Activated naive CD8-positive, alpha-beta T cell treated with anti-CD3 and anti-CD28 coated beads, Interleukin-2, amount 10 ng/mL, durations not matched to agents 7 days and 5 days (primary cell): ENCODE measurements around the gene C9orf85. TPM values are rescaled to one million over a fixed set of nuclear protein-coding genes. Genes with fewer than 3 reads are reported as not detected.

Experiments used
- ATAC-seq: fragments of 150-1000 bp; cut with Tn5 transposase; one replicate; pipeline ENCODE4 v1.10.0; 2021; ENCODE audit warnings: low read depth, moderate library complexity
- POLR2A ChIA-PET: fragments of 350-600 bp; sonication (Branson Sonifier 250); formaldehyde crosslinking; loops from one replicate; lab custom pipeline; 2021; ENCODE audit warnings: antibody characterized with exemption; lab: Charles Lee
- DNase-seq: peaks from one replicate; pipeline ENCODE4 v3.0.0; 2021
- H3K27ac Mint-ChIP-seq: one replicate; pipeline ENCODE4 v1.8.0; 2022; ENCODE audit warnings: mild to moderate bottlenecking, mixed read lengths
- H3K27me3 Mint-ChIP-seq: one replicate; pipeline ENCODE4 v1.8.0; 2022; ENCODE audit warnings: mild to moderate bottlenecking, moderate library complexity, mixed read lengths
- H3K36me3 Mint-ChIP-seq: one replicate; pipeline ENCODE4 v1.8.0; 2021; ENCODE audit warnings: mild to moderate bottlenecking, mixed read lengths
- H3K4me1 Mint-ChIP-seq: one replicate; pipeline ENCODE4 v1.8.0; 2021; ENCODE audit warnings: mixed read lengths
- H3K4me3 Mint-ChIP-seq: one replicate; pipeline ENCODE4 v1.8.0; 2022; ENCODE audit warnings: mild to moderate bottlenecking, moderate library complexity, mixed read lengths
- H3K9me3 Mint-ChIP-seq: one replicate; pipeline ENCODE4 v1.8.0; 2021; ENCODE audit warnings: mixed read lengths
- total RNA-seq, 2 experiments: library from RNA; stranded (reverse); gene quantifications; one replicate each; pipeline ENCODE4 v1.2.3, GENCODE V29; 2021

The C9orf85 gene
- total RNA-seq, 2 experiments from 2014 or later = 9.2 to 11.3 TPM

- H3K4me3 Mint-ChIP-seq = peak overlapping the region; percentile 99
Observed at GRCh38 chr9:71911908-71912335, 483 bp downstream of the C9orf85 start.

GRCh38 chr9:71915495-71915894 lies 4.1 kb downstream of the C9orf85 start:
- DNase-seq (no peak), ATAC-seq (no peak)
- Mint-ChIP-seq H3K36me3 (peaks cover 16% of the 10 kb centered on the region), H3K4me1 (peaks cover 23% of the 10 kb centered on the region), H3K9me3 (no peaks in the 10 kb centered on the region), H3K27me3 (no peaks in the 10 kb centered on the region), H3K27ac (no peak overlapping the region), H3K4me3 (no peak overlapping the region)
- POLR2A ChIA-PET = no interaction called here

More at GRCh38 chr9:71911908-71912335, 483 bp downstream of the C9orf85 start:
- no peaks in the 10 kb centered on the region for H3K27me3 Mint-ChIP-seq
- POLR2A ChIA-PET = interaction anchor here (1.0 to 3.5 kb wide), 9 partner anchors 10 to 145 kb away, joined by 3 to 60 read pairs (median 8); no protein-coding TSS in a partner anchor
- H3K27ac Mint-ChIP-seq = peak overlapping the region; percentile 99
- peaks cover 7% of the 10 kb centered on the region for H3K36me3 Mint-ChIP-seq
- no peak for ATAC-seq
- no peaks in the 10 kb centered on the region for H3K9me3 Mint-ChIP-seq
- DNase-seq = no peak
- H3K4me1 Mint-ChIP-seq = peaks cover 39% of the 10 kb centered on the region

- Mint-ChIP-seq H3K27ac (no peak overlapping the region), H3K27me3 (no peaks in the 10 kb centered on the region), H3K4me3 (no peak overlapping the region), H3K36me3 (peaks cover 26% of the 10 kb centered on the region), H3K9me3 (no peaks in the 10 kb centered on the region), H3K4me1 (peaks cover 20% of the 10 kb centered on the region)
- POLR2A ChIA-PET = no interaction called here
- DNase-seq = no peak
- ATAC-seq = no peak
Observed at GRCh38 chr9:71916834-71917534, 5.5 kb downstream of the C9orf85 start.

GRCh38 chr9:71918419-71918818 lies 7.0 kb downstream of the C9orf85 start:
- no peaks in the 10 kb centered on the region for H3K27me3 Mint-ChIP-seq
- H3K36me3 Mint-ChIP-seq = peaks cover 33% of the 10 kb centered on the region
- H3K27ac Mint-ChIP-seq = no peak overlapping the region
- POLR2A ChIA-PET = no interaction called here
- no peak overlapping the region for H3K4me3 Mint-ChIP-seq
- ATAC-seq (no peak), DNase-seq (no peak)
- peaks cover 19% of the 10 kb centered on the region for H3K4me1 Mint-ChIP-seq
- H3K9me3 Mint-ChIP-seq = no peaks in the 10 kb centered on the region

GRCh38 chr9:71920456-71921189 lies 9.2 kb downstream of the C9orf85 start:
- no peak for DNase-seq
- no peaks in the 10 kb centered on the region for H3K9me3 Mint-ChIP-seq
- peaks cover 11% of the 10 kb centered on the region for H3K4me1 Mint-ChIP-seq
- no peak overlapping the region for H3K27ac Mint-ChIP-seq
- H3K4me3 Mint-ChIP-seq = no peak overlapping the region
- POLR2A ChIA-PET = no interaction called here
- ATAC-seq = no peak
- H3K36me3 Mint-ChIP-seq = peaks cover 37% of the 10 kb centered on the region
- no peaks in the 10 kb centered on the region for H3K27me3 Mint-ChIP-seq

- Mint-ChIP-seq H3K4me3 (no peak overlapping the region), H3K9me3 (no peaks in the 10 kb centered on the region), H3K27me3 (no peaks in the 10 kb centered on the region), H3K4me1 (peaks cover 11% of the 10 kb centered on the region), H3K27ac (no peak overlapping the region), H3K36me3 (peaks cover 37% of the 10 kb centered on the region)
- POLR2A ChIA-PET = no interaction called here
- DNase-seq (no peak), ATAC-seq (no peak)
Observed at GRCh38 chr9:71921190-71921814, 9.9 kb downstream of the C9orf85 start.

GRCh38 chr9:71924576-71924975 lies 13.1 kb downstream of the C9orf85 start:
- H3K27me3 Mint-ChIP-seq = no peaks in the 10 kb centered on the region
- no peak for ATAC-seq
- no peak overlapping the region for H3K27ac Mint-ChIP-seq
- no peaks in the 10 kb centered on the region for H3K9me3 Mint-ChIP-seq
- H3K36me3 Mint-ChIP-seq = peaks cover 28% of the 10 kb centered on the region
- POLR2A ChIA-PET = no interaction called here
- H3K4me3 Mint-ChIP-seq = no peak overlapping the region
- peaks cover 4% of the 10 kb centered on the region for H3K4me1 Mint-ChIP-seq
- no peak for DNase-seq

- no peak overlapping the region for H3K4me3 Mint-ChIP-seq
- H3K27ac Mint-ChIP-seq = no peak overlapping the region
- H3K4me1 Mint-ChIP-seq = peaks cover 4% of the 10 kb centered on the region
- POLR2A ChIA-PET = interaction anchor here (0.6 kb wide), 1 partner anchor 439 kb away, joined by 3 read pairs; the partner anchor contains the start of gene ZFAND5
- no peaks in the 10 kb centered on the region for H3K9me3 Mint-ChIP-seq
- no peak for DNase-seq
- no peak for ATAC-seq
- H3K36me3 Mint-ChIP-seq = peaks cover 28% of the 10 kb centered on the region
- no peaks in the 10 kb centered on the region for H3K27me3 Mint-ChIP-seq
Observed at GRCh38 chr9:71925834-71926233, 14.4 kb downstream of the C9orf85 start.

- Mint-ChIP-seq H3K27ac (no peak overlapping the region), H3K4me1 (no peaks in the 10 kb centered on the region), H3K36me3 (peaks cover 26% of the 10 kb centered on the region), H3K9me3 (peaks cover 2% of the 10 kb centered on the region), H3K4me3 (no peak overlapping the region), H3K27me3 (no peaks in the 10 kb centered on the region)
- ATAC-seq (no peak), DNase-seq (no peak)
- POLR2A ChIA-PET = no interaction called here
Observed at GRCh38 chr9:71928376-71928775, 16.9 kb downstream of the C9orf85 start.

- H3K27ac Mint-ChIP-seq = no peak overlapping the region
- H3K4me1 Mint-ChIP-seq = no peaks in the 10 kb centered on the region
- no peaks in the 10 kb centered on the region for H3K27me3 Mint-ChIP-seq
- H3K36me3 Mint-ChIP-seq = peaks cover 25% of the 10 kb centered on the region
- POLR2A ChIA-PET = no interaction called here
- H3K4me3 Mint-ChIP-seq = no peak overlapping the region
- ATAC-seq (no peak), DNase-seq (no peak)
- H3K9me3 Mint-ChIP-seq = peaks cover 2% of the 10 kb centered on the region
Observed at GRCh38 chr9:71928806-71929205, 17.4 kb downstream of the C9orf85 start.

GRCh38 chr9:71929223-71929622 lies 17.8 kb downstream of the C9orf85 start:
- H3K27ac Mint-ChIP-seq = no peak overlapping the region
- ATAC-seq = no peak
- DNase-seq = no peak
- H3K9me3 Mint-ChIP-seq = peaks cover 2% of the 10 kb centered on the region
- POLR2A ChIA-PET = no interaction called here
- no peak overlapping the region for H3K4me3 Mint-ChIP-seq
- no peaks in the 10 kb centered on the region for H3K4me1 Mint-ChIP-seq
- H3K27me3 Mint-ChIP-seq = no peaks in the 10 kb centered on the region
- peaks cover 23% of the 10 kb centered on the region for H3K36me3 Mint-ChIP-seq

- no peak overlapping the region for H3K4me3 Mint-ChIP-seq
- H3K36me3 Mint-ChIP-seq = peaks cover 21% of the 10 kb centered on the region
- no peaks in the 10 kb centered on the region for H3K27me3 Mint-ChIP-seq
Observed at GRCh38 chr9:71929791-71930440, 18.5 kb downstream of the C9orf85 start.

GRCh38 chr9:71931166-71931565 lies 19.7 kb downstream of the C9orf85 start:
- Mint-ChIP-seq H3K9me3 (peaks cover 2% of the 10 kb centered on the region), H3K4me3 (no peak overlapping the region), H3K4me1 (peaks cover 2% of the 10 kb centered on the region), H3K36me3 (peaks cover 21% of the 10 kb centered on the region), H3K27ac (no peak overlapping the region), H3K27me3 (no peaks in the 10 kb centered on the region)
- POLR2A ChIA-PET = no interaction called here
- no peak for DNase-seq
- ATAC-seq = no peak

More at GRCh38 chr9:71929791-71930440, 18.5 kb downstream of the C9orf85 start:
- Mint-ChIP-seq H3K9me3 (peaks cover 2% of the 10 kb centered on the region), H3K4me1 (no peaks in the 10 kb centered on the region), H3K27ac (no peak overlapping the region)
- DNase-seq (no peak), ATAC-seq (no peak)
- POLR2A ChIA-PET = interaction anchor here (1.3 kb wide), 1 partner anchor 19 kb away, joined by 3 read pairs; the partner anchor contains the start of genes ABHD17B and C9orf85
